HL-60/S4 (cell line): ENCODE measurements around the gene MAN1C1.

Source experiments
- in situ Hi-C: fragments of 300-500 bp; cut with MboI; formaldehyde crosslinking; loops from 2 replicates; pipeline ENCODE4 v1.14.3; 2022; ENCODE audit warnings: low sequenced_read_pairs

The MAN1C1 gene

GRCh38 chr1:25796811-25797458, 180.3 kb downstream of the MAN1C1 start:
- in situ Hi-C loops: no loop called here

DNA sequence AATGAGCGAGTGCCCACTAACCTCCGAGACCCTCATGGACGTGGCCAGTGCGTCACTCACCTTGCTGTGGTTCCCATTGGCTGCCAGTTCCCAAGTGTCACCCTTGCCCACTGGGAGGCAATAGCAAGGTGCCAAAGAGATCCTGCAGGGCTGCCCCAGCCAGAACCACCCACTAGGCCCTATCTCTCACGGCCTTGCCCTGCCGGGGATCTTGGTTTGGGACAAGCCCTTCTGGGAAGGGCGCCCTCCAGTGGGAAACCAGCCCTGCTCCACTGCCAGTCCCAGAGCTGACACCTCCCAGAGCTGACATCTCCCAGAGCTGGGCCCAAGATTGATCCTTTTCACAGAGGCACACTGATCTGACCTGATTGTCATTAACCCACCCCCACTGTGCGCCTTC, 181.3 kb downstream of the MAN1C1 start:
- in situ Hi-C loops: no loop called here

- in situ Hi-C loops: no loop called here
Observed at GRCh38 chr1:25798666-25799351, 182.2 kb downstream of the MAN1C1 start.

- in situ Hi-C loops: no loop called here
Observed at GRCh38 chr1:25799352-25799934, 182.9 kb downstream of the MAN1C1 start.

GRCh38 chr1:25799935-25800702, 183.5 kb downstream of the MAN1C1 start, which contains the start of gene SELENON:
Gene SELENON (plus strand): TSS chr1:25800193. CDS start chr1:25800231, 38 bp downstream.
- in situ Hi-C loops: loop anchor here (10.0 to 25.0 kb wide), 4 partner anchors 275 to 938 kb away; no protein-coding TSS in a partner anchor

GRCh38 chr1:25800703-25801377, 184.2 kb downstream of the MAN1C1 start:
- in situ Hi-C loops: loop anchor here (10.0 to 25.0 kb wide), 4 partner anchors 276 to 939 kb away; no protein-coding TSS in a partner anchor

DNA sequence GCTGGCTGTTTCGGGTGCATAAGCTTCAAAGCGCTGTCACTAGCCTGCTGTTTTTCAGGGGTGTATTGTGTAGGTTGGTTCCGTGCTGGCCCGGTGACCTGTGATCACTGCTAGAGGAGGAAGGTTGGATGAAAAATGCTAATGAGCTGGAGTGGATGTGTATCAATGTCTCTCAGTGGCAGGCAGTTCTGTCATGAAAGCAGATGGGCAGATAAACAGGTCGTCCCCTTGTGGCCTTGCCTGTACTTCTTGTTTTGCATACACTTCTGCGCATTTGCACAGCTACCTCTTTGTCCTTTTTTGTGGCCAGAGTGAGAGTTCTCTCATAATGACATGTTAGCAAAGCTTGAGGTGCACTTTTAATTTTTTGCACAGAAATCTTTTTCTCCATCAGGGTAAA, 186.3 kb downstream of the MAN1C1 start:
- in situ Hi-C loops: loop anchor here (10.0 to 25.0 kb wide), 4 partner anchors 278 to 941 kb away; no protein-coding TSS in a partner anchor

GRCh38 chr1:25803368-25803767, 186.8 kb downstream of the MAN1C1 start:
- in situ Hi-C loops: loop anchor here (10.0 to 25.0 kb wide), 4 partner anchors 279 to 941 kb away; no protein-coding TSS in a partner anchor

GRCh38 chr1:25804244-25804963, 187.8 kb downstream of the MAN1C1 start:
- in situ Hi-C loops: loop anchor here (10.0 to 25.0 kb wide), 4 partner anchors 280 to 942 kb away; no protein-coding TSS in a partner anchor

DNA sequence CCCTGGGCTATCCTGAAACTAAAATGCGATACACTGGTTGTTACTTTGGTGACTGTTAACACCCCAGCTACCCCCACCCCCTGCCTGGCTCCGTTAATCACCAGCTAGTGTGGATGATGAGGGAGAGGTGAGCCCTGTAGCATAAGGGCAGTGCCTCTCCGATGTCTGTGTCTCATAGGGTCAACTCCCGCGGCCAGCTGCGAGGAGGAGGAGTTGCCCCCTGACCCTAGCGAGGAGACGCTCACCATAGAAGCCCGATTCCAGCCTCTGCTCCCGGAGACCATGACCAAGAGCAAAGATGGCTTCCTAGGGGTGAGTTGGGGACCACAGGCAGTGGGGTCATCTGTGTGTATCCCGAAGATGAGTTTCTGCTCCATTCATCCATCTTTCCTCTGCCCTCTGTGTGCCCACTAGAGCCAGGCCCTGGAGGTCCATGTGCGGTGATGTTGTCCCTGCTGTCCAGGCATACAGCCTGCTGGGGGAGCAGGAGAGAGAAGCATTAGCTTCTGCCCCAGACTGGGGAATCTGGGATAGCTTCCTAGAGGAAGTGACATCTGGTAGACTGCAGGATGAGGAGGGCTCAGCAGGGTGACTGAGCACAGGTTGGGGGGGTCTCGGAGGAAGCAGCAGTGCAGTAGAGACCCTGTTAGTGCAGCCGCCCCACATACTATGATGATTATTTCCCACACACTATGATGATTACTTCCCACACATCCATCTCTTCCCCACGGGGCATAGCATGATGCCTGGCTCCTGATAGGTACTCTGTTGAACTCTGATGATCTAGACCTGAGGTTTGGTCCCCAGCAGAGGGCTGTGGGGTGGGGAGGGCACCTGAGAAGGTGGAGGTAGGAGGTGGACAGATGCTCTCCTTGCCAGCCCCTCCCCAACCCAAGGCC, 188.6 kb downstream of the MAN1C1 start:
- in situ Hi-C loops: loop anchor here (5.0 to 25.0 kb wide), 5 partner anchors 193 to 943 kb away; no protein-coding TSS in a partner anchor

DNA sequence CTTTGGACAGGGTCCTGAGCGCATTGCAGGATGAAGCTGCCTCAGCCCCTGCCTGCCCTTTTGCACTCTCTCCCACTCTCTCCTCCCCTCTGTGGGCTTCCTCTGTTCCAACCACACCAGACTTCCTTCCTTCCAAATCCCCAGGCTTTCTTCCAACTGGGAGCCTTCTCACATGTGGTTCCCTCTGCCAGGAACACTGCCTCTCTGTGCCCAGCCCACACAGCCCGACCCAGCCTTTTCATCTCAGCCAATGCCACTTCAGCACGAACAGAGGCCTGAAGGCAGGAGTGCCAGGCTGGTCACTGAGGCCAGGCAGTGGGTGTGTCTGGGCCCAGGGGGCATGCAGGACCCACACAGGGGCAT, 189.3 kb downstream of the MAN1C1 start:
- in situ Hi-C loops: loop anchor here (5.0 to 25.0 kb wide), 5 partner anchors 194 to 944 kb away; no protein-coding TSS in a partner anchor

- in situ Hi-C loops: loop anchor here (5.0 to 25.0 kb wide), 5 partner anchors 194 to 944 kb away; no protein-coding TSS in a partner anchor
Observed at GRCh38 chr1:25806418-25806817, 189.8 kb downstream of the MAN1C1 start.

- in situ Hi-C loops: loop anchor here (5.0 to 25.0 kb wide), 5 partner anchors 195 to 945 kb away; no protein-coding TSS in a partner anchor
Observed at GRCh38 chr1:25807480-25808390, 191.1 kb downstream of the MAN1C1 start.

GRCh38 chr1:25808481-25809244, 192.1 kb downstream of the MAN1C1 start:
- in situ Hi-C loops: loop anchor here (5.0 to 25.0 kb wide), 5 partner anchors 196 to 946 kb away; no protein-coding TSS in a partner anchor

DNA sequence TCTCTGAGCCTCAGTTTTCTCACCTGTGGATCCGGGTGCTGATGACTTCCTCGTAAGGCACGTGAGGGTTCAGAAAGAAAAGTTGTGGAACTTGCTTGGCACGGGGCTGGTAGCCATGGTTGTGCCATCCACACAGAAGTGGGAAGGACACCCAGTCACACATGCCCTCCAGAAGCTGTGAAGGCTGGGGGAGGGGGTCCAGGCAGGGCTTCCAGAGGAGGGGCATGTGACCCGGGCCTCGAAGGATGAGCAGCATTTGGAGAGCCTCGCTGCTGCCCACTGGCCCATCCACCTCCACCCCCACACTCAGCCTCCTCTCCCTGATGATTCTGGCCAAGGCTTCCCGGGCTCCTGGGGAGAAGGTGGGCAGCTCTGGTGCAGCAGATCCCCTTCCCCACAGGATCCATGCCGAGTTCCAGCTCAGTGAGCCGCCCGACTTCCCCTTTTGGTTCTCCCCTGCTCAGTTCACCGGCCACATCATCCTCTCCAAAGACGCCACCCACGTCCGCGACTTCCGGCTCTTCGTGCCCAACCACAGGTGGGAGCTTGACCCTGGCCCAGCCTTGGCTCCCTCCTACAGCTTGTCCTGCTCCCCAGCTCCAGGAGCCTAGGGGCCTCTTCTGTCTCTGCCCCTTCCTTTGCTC, 192.8 kb downstream of the MAN1C1 start:
- in situ Hi-C loops: loop anchor here (5.0 to 25.0 kb wide), 5 partner anchors 197 to 947 kb away; no protein-coding TSS in a partner anchor

- in situ Hi-C loops: loop anchor here (5.0 to 25.0 kb wide), 5 partner anchors 198 to 948 kb away; no protein-coding TSS in a partner anchor
Observed at GRCh38 chr1:25809929-25810328, 193.3 kb downstream of the MAN1C1 start.
